Activated gamma-delta T cell treated with Interleukin-2 at 50 U/mL for 16 hours (primary cell): ENCODE measurements around the gene ETV6.

Experiments
- DNase-seq: peaks from one replicate; pipeline ENCODE4 v3.0.0-alpha.2; 2020

ETV6 gene

GRCh38 chr12:11697670-11698387 is 48.4 kb downstream of the ETV6 start:
- no peak for DNase-seq

- DNase-seq, result no peak
Measured at GRCh38 chr12:11698729-11699128, 49.3 kb downstream of the ETV6 start.

- no peak for DNase-seq
Measured at GRCh38 chr12:11701433-11701832, 52.0 kb downstream of the ETV6 start.

- DNase-seq, result no peak
Measured at GRCh38 chr12:11702959-11703358, 53.5 kb downstream of the ETV6 start.

GRCh38 chr12:11703378-11703777 is 53.9 kb downstream of the ETV6 start:
- DNase-seq, result no peak

- no peak for DNase-seq
Measured at GRCh38 chr12:11704089-11704488, 54.6 kb downstream of the ETV6 start.

- no peak for DNase-seq
Measured at GRCh38 chr12:11705010-11705409, 55.5 kb downstream of the ETV6 start.

- no peak for DNase-seq
Measured at GRCh38 chr12:11706509-11707379, 57.3 kb downstream of the ETV6 start.

- DNase-seq, result no peak
Measured at GRCh38 chr12:11707535-11707934, 58.1 kb downstream of the ETV6 start.

GRCh38 chr12:11709513-11709912 is 60.0 kb downstream of the ETV6 start:
- no peak for DNase-seq

GRCh38 chr12:11710431-11710830 is 61.0 kb downstream of the ETV6 start:
- no peak for DNase-seq

- DNase-seq, result no peak
Measured at GRCh38 chr12:11710906-11711305, 61.4 kb downstream of the ETV6 start.

GRCh38 chr12:11711651-11712327 is 62.3 kb downstream of the ETV6 start:
- DNase-seq, result no peak

- no peak for DNase-seq
Measured at GRCh38 chr12:11712491-11712890, 63.0 kb downstream of the ETV6 start.

- DNase-seq, result no peak
Measured at GRCh38 chr12:11713202-11713601, 63.7 kb downstream of the ETV6 start.

- DNase-seq, result no peak
Measured at GRCh38 chr12:11714626-11715025, 65.2 kb downstream of the ETV6 start.

- no peak for DNase-seq
Measured at GRCh38 chr12:11715621-11716020, 66.1 kb downstream of the ETV6 start.

GRCh38 chr12:11716794-11717518 is 67.5 kb downstream of the ETV6 start:
- DNase-seq, result no peak

GRCh38 chr12:11717519-11717961 is 68.1 kb downstream of the ETV6 start:
- no peak for DNase-seq

GRCh38 chr12:11718105-11718504 is 68.6 kb downstream of the ETV6 start:
- no peak for DNase-seq

GRCh38 chr12:11718768-11719253 is 69.3 kb downstream of the ETV6 start:
- no peak for DNase-seq

GRCh38 chr12:11719678-11720099 is 70.2 kb downstream of the ETV6 start:
- no peak for DNase-seq

- no peak for DNase-seq
Measured at GRCh38 chr12:11722071-11722470, 72.6 kb downstream of the ETV6 start.
